Mammary epithelial cell (primary cell): Measurements from ENCODE around the gene INSYN2B.

Experiments
- EZH2 ChIP-seq: IDR thresholded peaks from 2 replicates; pipeline ENCODE4 v1.6.1; 2012; ENCODE audit warnings: low read length, inconsistent platforms, borderline replicate concordance
- TF ChIP-seq, protein P1 (sequence below), 2 donors: IDR thresholded peaks in 1 of 2; conservative IDR thresholded peaks in 1 of 2; 2 replicates each; pipeline ENCODE4 v1.5.1; 2011 to 2012; ENCODE audit warnings: inconsistent platforms in 2 of 2, low read length in 2 of 2, mild to moderate bottlenecking in 2 of 2, control low read depth in 1 of 2, low read depth in 1 of 2; ENCODE audit not compliant: insufficient read depth in 1 of 2; ENCODE audit errors: extremely low read depth in 1 of 2

DNA sequence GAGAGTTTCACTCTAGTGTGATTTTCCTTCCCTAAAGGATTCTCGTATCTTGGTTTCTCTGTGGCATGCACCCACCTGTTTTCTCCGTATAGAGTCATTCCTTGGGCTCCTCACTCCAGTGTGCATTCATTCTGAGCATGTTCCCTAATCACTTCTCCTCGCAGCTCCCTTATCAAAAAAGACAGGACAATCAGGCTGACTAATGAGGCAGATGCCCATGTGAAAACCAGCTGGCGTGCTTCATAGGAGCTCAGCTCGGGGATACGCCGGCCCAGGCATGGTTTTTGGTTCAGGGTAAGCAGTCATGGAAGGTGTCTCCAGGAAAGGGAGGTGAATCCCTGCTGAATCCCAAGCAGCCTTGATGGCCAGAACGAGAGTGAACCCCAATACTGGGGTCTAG is 41.2 kb upstream of the INSYN2B start:
- no peak for TF ChIP-seq EZH2
- TF ChIP-seq, protein P1, sequence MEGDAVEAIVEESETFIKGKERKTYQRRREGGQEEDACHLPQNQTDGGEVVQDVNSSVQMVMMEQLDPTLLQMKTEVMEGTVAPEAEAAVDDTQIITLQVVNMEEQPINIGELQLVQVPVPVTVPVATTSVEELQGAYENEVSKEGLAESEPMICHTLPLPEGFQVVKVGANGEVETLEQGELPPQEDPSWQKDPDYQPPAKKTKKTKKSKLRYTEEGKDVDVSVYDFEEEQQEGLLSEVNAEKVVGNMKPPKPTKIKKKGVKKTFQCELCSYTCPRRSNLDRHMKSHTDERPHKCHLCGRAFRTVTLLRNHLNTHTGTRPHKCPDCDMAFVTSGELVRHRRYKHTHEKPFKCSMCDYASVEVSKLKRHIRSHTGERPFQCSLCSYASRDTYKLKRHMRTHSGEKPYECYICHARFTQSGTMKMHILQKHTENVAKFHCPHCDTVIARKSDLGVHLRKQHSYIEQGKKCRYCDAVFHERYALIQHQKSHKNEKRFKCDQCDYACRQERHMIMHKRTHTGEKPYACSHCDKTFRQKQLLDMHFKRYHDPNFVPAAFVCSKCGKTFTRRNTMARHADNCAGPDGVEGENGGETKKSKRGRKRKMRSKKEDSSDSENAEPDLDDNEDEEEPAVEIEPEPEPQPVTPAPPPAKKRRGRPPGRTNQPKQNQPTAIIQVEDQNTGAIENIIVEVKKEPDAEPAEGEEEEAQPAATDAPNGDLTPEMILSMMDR (conservative IDR thresholded peaks at IDR 0.05 in 1 of 2, IDR thresholded peaks at IDR 0.05 in 1 of 2; ENCODE audit: extremely low read depth in 1 of 2, insufficient read depth in 1 of 2, low read depth in 1 of 2, low read length in 2 of 2): no peak
